Adrenal gland (tissue), 5 donors: Measurements from ENCODE around the gene ARHGEF4.

Source experiments
- CTCF ChIP-seq, 6 experiments: fragments of 450-650 bp in 4 of 6; fragments of 200-600 bp in 2 of 6; sonication (generic) in 1 of 6; IDR thresholded peaks; 1 replicate in 5 of 6; 2 replicates in 1 of 6; pipeline versions ENCODE4 v1.5.1 to v1.8.0; 2016 to 2021; ENCODE audit warnings: antibody characterized with exemption in 6 of 6, mild to moderate bottlenecking in 2 of 6, moderate library complexity in 1 of 6
- POLR2A ChIP-seq, 2 donors: fragments of 450-650 bp; IDR thresholded peaks; one replicate each; pipeline ENCODE4 v1.6.1; 2017; ENCODE audit warnings: antibody characterized with exemption in 2 of 2, mild to moderate bottlenecking in 2 of 2, moderate library complexity in 1 of 2
- donor health status: DM: no; HTN: no; CAD: no.

GRCh38 chr2:131058214-131058843, 221.6 kb downstream of the ARHGEF4 start:
- no peak for TF ChIP-seq POLR2A (IDR thresholded peaks at IDR 0.05)
- TF ChIP-seq CTCF (IDR thresholded peaks at IDR 0.05): no peak
